GM19035 (cell line): ENCODE results near the gene HSD17B3.
"Not testable (repeated sequence)": the region's sequence is repeated elsewhere in the genome, so short reads cannot be mapped to it uniquely, and the experiment has no call there.

Experiments used
- ATAC-seq: cut with Tn5 transposase; IDR thresholded peaks from one replicate; pipeline ENCODE4 v1.9.1; 2021; ENCODE audit not compliant: unreplicated experiment

The HSD17B3 gene

DNA sequence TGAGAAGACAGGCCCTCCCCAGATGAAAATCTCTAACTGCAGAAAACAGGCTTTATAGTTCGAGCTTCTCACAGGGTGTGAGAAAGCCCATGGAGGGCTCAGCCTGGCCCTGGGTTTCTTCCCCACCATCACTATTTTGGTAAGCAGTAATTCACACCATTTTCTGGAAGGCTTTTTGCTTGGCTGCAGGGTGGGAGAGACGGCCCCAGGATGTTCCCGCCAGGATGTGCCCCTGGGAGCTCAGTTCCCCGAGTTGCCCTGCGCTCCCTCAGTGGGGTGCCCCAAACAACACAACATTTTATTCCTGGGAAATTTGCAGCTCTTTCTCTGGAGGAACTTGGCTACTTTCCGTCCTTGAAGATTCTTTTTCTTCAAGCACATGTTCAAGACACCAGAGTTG is 100.8 kb downstream of the HSD17B3 start:
- ATAC-seq, result no peak

DNA sequence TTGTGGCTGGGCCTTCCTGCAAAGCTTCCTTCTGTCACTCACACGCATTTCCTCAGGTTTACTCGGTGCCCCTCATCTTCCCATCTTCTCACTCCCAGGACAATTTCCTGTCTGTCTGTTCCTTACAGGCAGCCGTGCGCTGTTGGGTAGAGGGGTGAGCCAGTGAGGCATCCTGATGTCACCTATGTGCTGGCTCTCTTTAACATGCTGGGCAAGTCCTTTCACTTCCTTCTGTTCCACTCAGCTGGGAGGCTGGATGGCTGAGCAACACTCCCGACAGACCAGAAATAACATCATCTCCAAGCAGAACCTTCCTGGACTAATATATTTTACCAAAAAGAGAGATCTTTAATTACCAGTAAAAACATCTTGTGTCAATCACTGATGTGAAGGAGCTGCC is 103.0 kb downstream of the HSD17B3 start:
- ATAC-seq, result no peak

DNA sequence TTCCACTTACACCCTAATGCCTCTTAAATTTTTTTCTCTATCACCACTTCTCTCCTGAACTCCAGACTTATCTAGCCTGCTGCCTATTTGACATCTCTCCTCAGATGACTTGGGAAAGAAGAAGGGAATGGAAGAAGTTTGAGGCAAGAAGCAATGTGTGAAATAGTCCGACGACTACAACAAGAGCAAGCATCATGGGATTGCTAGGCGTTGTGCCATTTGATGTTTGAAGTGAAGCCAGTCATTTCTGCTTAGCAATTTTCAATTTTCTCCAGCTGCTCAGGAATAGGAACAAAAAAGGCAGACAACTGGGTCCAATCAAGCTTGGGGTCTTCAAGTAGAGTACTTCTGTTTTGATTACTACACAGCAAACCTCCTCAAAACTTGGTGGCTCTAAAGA is 106.4 kb downstream of the HSD17B3 start:
- no peak for ATAC-seq

DNA sequence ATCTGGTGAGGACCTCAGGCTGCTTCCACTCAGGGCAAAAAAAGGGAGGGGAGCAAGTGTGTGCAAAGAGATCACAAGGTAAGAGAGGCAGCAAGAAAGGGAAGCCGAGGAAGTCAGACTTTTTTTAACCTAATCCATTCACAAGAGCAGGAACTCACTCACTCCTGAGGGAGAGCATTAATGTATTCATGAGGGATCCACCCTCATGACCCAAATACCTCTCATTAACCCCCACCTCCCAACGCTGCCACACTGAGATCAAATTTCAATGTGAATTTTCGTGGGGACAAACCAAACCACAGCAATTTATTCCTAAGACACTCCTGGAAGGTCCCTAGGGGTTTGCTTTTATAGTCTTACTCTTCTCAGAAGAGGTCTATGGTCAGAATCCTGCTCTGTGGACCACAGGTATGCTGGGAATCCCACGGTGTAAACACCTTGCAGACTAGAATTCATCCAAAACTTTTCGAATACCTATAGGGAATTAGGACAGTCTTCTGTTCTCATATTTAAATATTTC is 108.7 kb downstream of the HSD17B3 start:
- no peak for ATAC-seq

DNA sequence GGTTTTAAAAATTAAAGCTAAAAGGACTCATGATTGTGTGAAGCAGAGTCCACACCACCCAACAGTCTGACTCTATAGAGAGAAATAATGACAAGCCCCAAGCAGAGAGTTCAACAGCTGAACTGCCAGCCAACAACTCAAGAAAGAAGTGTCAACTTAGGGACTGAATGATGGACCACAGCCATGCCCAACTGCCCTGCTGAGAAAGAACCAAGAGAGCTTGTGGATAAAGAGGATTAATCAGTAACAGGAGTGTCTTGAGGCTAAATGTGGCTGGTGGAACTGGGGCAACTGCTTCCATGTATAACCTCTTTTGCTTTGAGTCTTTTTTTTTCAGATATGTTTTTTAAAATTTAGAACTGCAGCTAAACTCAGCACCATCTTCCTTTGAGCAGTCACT is 109.3 kb downstream of the HSD17B3 start:
- ATAC-seq, result no peak

DNA sequence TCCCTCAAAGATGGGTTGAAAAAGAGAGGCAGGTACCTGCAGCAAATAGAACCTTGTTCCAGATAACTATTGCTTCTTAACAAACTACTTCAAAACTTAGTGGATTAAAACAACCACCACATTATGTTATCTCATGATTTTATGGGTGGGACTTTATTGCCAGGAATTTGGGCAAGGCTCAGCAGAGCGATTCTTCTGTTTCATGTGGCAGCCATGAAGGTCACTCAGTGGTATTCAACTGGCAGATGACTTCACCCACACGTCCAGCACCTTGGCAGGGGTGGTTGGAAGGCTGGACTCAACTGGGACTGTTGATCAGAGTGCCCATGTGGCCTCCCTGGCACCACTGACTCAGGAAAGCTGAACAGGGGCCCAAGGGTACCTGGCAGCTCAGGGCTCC is 112.0 kb downstream of the HSD17B3 start:
- ATAC-seq, result no peak

DNA sequence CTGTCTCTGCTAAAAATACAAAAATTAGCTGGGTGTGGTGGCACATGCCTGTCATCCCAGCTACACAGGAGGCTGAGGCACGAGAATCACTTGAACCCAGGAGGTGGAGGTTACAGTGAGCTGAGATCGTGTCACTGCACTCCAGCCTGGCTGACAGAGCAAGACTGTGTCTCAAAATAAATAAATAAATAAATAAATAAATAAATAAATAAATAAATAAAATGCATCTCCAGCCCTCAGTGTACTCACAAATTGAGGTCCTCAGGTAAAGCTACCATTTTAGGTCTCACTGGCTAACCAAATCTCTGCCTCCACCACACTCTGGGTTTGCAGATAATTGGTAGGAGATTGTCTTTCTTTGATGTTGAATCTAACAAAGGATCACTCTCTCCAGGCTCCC is 112.4 kb downstream of the HSD17B3 start:
- not testable (repeated sequence) for ATAC-seq

DNA sequence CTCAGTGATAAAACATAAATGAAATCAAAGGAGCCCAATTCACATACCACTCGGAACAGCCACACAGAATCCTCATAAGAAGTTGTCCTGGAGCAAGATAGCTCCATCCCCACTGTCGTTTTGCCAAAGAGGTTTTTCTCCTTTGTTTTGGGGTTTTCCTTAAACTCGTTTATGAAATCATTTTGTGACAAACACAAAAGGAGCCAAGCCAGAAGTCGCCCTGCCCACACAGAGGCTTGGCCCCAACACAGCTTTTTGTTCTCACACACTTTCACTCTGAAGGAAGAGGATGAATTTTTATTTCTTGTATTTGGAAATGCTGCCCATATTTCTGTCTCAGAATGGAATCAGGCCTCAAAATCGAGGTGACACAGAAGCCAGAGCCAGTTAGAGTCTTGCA is 113.4 kb downstream of the HSD17B3 start:
- no peak for ATAC-seq

DNA sequence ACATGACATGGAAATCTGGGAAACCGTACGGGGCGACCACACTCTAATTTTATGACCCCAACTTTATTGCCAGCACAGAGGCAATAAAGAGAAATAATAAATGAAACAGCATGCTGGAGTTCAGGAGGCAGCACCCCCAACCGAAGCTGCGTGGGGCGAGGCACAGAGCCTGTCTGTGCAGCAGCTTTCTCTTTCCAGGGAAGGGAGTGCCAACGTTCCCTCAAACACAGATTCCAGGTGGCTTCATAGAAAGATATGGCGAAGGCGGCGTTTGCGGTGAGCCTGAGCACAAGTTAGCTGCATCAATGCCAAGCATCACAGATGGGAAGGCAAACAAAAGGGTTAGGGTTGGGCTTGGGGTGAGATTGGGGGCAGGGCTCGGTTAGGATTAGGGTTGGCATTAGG is 114.8 kb downstream of the HSD17B3 start:
- ATAC-seq, result no peak

DNA sequence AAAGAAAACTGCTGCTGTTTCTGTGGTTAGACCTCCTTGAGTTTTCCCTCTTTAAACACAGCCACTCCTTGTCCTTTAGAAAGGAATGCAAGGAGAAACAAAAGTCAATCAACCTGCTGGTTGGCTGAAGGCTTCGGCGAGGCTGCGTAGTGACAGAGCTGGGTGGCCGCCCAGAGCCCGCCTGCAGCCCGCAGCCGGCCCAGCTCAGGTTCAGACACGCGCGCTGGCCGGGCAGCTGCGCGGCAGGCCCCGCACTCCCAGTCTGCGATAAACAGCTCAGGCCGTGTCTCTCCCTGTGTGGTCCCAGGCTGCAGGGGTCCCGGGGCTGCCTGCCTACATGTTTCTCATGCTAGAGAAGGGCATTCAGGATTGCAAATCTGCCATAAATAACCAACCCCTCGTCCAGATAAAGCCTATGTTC is 115.4 kb downstream of the HSD17B3 start:
- no peak for ATAC-seq

DNA sequence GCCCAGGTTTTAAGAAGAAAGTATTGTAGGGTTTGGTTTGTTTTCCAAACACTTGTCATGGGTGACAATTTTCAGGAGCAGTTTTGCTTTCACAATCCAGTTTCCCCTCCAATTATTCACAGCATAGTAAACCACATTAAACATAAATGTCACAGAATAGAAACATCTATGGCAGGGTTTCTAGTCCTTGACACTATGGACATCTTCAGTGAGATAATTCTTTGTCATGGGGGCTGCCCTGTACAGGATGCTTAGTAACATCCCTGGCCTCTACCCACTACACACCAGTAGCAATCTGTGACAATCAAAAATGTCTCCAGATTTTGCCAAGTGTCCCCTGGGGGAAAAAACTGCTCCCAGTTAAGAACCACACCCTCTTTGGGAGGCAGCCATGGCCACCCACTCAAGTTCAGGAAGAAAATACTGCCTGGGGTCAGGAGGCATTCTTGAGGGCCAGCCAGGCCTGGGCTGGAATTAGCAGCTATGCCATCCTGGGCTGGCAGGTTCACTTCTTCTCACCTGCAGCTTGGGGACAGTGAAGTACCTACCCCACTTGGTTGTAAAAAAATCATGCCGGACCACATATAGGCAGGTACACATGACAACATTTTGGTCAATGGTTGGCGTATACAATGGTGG is 116.3 kb downstream of the HSD17B3 start:
- no peak for ATAC-seq
